ENCODE results near the gene CKAP2L. TPM values are rescaled to one million over a fixed set of nuclear protein-coding genes. Genes with fewer than 3 reads are reported as not detected.
"Not testable (repeated sequence)": the region's sequence is repeated elsewhere in the genome, so short reads cannot be mapped to it uniquely, and the experiment has no call there.

Gene CKAP2L
- total RNA-seq, 1 experiment from 2014 or later, result 15.8 TPM

GRCh38 chr2:112709703-112710102 lies 54.7 kb downstream of the CKAP2L start:
- no peak for DNase-seq (ENCODE audit: low spot score)

- no peak for DNase-seq (ENCODE audit: low spot score)
These were observed 55.4 kb downstream of the CKAP2L start for GRCh38 chr2:112708968-112709367.

- DNase-seq (ENCODE audit: low spot score), result not testable (repeated sequence)
These were observed 57.5 kb downstream of the CKAP2L start for GRCh38 chr2:112706947-112707346.

DNA sequence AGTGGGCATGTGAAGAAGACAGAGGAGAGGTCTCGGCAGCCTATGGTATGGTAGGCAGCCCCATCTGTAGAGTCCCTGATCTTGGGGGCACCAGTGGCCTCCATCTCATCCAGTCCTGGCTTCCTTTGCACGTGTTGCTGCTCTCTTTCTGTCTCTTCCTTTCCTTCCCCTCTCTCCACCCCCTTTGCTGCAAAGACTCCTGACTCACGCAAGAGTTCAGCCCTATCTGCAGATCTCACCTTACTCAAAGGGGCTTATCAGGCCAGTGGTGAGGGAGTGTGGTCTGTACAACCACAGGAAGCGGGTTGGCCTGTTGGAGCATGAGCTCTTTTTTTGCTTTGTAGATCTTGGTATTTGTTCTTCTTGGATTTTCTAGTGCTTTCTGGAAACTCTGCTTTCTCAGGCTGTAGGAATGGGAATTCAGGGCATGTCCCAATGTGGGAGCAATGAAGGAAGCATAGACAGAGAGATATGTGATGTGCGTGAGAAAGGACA lies 58.2 kb downstream of the CKAP2L start:
- peak; percentile 62 for DNase-seq (ENCODE audit: low spot score)

DNA sequence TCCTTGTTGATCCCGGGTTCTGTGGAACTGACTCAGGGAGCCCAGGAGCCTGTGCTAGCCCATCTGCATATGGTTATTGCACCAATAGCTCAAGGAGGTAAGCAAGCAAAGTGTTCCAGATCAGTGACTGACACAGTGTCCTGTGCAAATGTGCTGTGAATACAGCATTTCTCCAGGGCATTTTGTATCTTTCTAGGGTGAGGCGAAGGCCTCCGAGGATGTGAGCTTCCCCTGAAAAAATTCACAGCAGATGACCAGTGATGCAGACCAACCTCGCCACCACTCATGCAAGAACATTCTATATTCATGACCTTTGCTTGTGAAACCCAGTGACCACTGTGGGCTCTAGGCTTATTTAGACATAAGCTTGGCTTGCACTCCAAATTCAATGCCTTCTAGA lies 58.8 kb downstream of the CKAP2L start:
- no peak for DNase-seq (ENCODE audit: low spot score)

DNA sequence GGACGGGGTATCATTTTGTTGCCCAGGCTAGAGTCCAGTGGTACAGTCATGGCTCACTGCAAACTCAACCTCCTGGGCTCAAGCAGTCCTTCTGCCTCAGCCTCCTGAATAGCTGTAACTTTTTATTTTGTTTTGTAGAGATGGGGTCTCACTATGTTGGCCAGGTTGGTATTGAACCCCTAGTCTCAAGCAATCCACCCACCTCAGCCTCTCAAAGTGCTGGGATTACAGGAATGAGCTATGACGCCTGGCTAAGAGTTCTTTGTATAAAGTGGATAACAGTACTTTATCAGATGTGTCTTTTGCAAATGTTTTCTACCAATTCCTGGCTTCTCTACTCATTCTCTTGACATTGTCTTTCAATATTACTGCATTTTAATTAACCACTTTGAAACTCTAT lies 60.7 kb downstream of the CKAP2L start:
- DNase-seq (ENCODE audit: low spot score), result no peak

DNA sequence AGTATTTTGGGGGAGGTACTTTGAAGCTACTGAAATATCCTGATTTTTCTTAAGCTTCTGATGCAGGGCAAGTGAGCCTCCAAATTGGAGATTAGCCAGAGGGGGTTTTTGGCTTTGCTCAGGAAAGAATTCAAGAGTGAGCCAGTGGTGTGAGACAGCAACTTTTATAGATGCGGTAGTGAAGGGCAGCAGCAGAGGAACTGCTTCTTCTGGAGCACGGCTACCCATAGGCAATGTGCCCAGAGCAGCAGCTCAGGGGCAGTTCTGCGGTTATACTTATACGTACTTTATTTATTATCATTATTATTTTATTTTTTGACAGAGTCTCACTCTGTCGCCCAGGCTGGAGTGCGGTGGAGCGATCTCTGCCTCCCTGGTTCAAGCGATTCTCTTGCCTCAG lies 63.4 kb downstream of the CKAP2L start:
- DNase-seq (ENCODE audit: low spot score), result no peak

DNA sequence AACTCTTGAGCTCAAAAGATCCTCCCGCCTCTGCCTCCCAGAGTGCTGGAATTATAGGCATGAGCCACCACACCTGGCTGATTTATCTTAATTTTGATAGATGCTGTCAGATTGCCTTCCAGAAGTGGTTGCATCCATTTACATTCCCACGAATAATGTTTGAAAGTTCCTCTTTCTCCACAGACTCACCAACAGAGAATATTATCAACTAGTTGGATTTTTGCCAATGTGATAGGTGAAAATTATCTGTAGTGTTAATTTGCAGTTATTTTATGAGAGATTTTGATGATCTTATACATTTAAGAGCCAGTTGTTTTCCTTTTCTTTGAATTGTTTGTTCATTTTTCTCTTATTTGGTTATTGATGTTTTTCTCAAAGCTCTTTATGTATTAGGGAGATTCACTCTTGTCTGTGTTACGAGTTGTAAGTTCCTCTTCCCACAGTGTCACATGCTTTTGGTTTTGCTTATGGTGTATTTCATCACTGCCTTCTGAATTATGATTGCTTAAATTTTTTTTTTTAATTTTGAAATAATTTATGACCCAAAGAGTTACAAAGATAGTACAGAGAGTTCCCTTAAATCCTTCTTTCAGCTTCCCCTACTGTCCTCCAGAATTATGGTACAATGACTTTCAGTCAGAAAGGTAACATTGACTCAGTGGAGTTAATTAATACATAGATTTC lies 64.3 kb downstream of the CKAP2L start:
- DNase-seq (ENCODE audit: low spot score), result no peak

GRCh38 chr2:112698834-112699515 lies 65.4 kb downstream of the CKAP2L start:
- no peak for DNase-seq (ENCODE audit: low spot score)

- no peak for DNase-seq (ENCODE audit: low spot score)
These were observed 70.2 kb downstream of the CKAP2L start for GRCh38 chr2:112694182-112694581.

DNA sequence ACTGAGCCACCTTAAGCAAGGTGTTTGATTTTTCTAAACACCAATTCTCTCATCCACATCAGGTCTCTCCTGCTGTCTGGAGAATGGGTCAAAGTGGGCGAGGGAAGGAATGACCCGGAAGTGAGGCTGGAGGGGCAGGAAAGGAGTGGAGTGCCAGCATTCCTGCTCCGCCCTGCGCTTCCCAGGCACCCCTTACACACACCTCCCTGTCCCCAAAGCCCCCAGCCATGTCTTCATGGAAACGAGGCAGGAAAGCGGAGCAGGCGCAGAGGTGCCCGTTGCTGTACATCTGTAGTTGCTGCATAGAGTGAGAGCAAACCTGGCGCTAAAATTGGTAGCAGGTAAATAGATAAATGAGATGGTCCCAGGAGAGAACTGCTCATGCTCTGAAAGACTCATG lies 70.8 kb downstream of the CKAP2L start:
- no peak for DNase-seq (ENCODE audit: low spot score)

- no peak for DNase-seq (ENCODE audit: low spot score)
These were observed 71.5 kb downstream of the CKAP2L start for GRCh38 chr2:112692918-112693317.

DNA sequence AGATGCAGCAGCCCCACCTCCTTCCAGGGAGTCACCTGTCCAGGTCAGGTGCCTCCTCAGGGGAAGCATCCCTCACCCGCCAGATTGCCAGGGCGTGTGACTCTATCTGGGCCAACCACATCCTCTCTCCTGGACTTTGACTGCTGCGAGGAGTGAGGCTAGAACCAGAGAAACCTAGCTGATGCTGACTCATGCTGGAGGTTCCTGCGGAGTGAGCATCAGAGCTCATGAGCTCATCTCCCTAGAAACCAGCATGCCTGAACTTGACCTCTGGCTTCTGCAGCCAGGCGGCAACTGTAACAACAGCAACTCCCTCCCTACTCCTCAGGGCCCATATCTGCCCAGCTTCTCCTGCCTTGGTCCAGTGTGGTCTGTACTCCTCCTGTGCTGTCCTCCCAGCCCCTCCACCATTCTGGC lies 71.9 kb downstream of the CKAP2L start:
- peak; percentile 96 for DNase-seq (ENCODE audit: low spot score)

- DNase-seq (ENCODE audit: low spot score), result no peak
These were observed 72.5 kb downstream of the CKAP2L start for GRCh38 chr2:112691881-112692281.

DNA sequence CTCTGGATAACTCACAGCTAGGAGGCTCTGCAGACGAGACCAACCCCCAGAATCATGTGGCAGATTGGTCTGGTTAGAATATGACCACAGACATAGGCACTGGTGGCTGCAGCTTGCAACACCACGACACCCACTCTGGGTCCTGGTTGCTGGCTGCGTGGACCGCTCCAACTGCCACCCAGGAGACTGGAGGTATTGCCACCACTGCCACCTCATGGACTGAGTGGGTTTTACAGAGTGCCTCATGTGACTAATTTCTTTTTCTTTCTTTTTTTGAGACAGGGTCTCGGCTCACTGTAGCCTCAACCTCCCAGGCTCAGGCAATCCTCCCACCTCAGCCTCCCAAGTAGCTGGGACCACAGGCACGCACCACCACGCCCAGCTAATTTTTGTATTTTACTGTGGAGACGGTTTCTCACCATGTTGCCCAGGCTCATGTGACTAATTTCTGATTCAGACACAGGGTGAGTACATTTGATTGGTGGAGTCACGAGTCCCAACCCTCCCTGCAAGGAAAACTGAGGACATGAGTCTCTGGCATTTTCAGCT lies 73.5 kb downstream of the CKAP2L start:
- DNase-seq (ENCODE audit: low spot score), result peak; percentile 65

DNA sequence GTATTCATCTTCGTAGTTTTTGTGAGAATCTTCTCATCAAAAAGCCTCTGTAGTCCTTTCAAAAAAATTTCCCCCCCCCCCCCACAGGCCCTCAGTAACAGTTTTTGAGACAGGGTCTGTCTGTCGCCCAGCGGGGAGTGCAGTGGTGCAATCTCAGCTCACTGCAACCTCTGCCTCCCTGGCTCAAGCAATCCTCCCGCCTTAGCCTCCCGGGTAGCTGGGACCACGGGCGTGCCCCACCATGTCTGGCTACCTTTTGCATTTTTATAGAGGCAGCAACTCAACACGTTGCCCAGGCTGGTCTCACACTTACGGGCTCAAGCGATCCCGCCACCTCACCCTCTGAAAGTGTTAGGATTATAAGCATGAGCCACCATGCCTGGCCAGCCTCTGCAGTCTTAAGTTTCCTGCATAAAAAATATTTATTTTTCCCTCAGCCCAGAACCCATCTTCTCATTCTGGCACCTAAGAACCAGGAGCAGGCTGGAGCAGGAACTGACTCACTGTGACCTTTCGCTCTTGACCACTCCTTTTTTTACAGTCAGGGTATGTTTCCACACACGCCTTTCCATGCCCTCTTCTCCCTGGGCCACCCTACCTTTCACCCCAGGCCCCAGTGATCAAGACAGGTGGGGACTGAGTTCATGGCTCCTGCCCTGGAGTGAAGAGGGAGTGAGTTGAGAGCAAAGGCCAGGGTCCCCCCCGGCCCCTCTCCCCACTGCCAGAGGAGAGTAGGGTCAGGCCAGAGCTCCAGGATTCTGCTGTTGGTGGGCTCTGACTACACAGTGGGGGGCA lies 76.1 kb downstream of the CKAP2L start:
- no peak for DNase-seq (ENCODE audit: low spot score)

DNA sequence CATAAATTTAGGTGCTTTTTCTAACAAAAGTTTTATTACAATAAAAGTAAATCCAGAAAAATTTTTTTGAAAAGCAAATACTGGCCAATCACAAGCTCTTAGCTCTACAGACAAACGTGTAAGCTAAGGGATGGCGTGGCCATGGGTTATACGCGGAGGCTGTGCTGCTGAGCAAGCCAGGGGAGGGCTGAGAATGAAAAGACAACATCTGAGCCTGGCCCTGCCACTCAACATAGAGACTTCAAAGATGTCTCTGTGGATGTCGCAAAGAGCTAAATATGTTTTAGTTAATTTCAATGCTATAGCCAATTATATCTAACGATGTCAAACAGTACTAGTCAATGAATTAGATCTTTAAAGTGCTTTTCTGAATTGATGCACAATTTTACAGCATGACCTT lies 76.9 kb downstream of the CKAP2L start:
- DNase-seq (ENCODE audit: low spot score), result no peak

Other genes with a start within 250 kb of the CKAP2L start
- 29.3 and 31.6 TPM in 2 replicates for gene POLR1B, start 222.1 kb downstream of the CKAP2L start, total RNA-seq (2014; rRNA removed; shearing (Covaris generic))
- 23.6 and 38.6 TPM in 2 replicates for gene CHCHD5, start 180.0 kb downstream of the CKAP2L start, total RNA-seq (2014; rRNA removed; shearing (Covaris generic))
- 54.2 and 57.2 TPM in 2 replicates for gene SLC20A1, start 118.7 kb downstream of the CKAP2L start, total RNA-seq (2014; rRNA removed; shearing (Covaris generic))
- not detected in 2 replicates for gene NT5DC4, start 43.6 kb downstream of the CKAP2L start, total RNA-seq (2014; rRNA removed; shearing (Covaris generic))
- gene IL1A, start 19.9 kb upstream of the CKAP2L start, total RNA-seq (2014; rRNA removed; shearing (Covaris generic)), result 0.06 TPM in 1 of 2 replicates, not detected in the other
- not detected in 2 replicates for gene IL1B, start 72.2 kb upstream of the CKAP2L start, total RNA-seq (2014; rRNA removed; shearing (Covaris generic))
- not detected in 2 replicates for gene IL37, start 146.6 kb upstream of the CKAP2L start, total RNA-seq (2014; rRNA removed; shearing (Covaris generic))
- gene IL36G, start 213.4 kb upstream of the CKAP2L start, total RNA-seq (2014; rRNA removed; shearing (Covaris generic)), result not detected in 2 replicates
- not detected in 2 replicates for gene IL36A, start 240.8 kb upstream of the CKAP2L start, total RNA-seq (2014; rRNA removed; shearing (Covaris generic))

Data from H4 (cell line).